Liver (tissue), 9 donors: Measurements from ENCODE around the gene B3GAT3. TPM values are rescaled to one million over a fixed set of nuclear protein-coding genes. Genes with fewer than 3 reads are reported as not detected.

ENCODE experiments used
- DNase-seq: peaks from one replicate; pipeline ENCODE4 v3.0.0-alpha.2; 2017; ENCODE audit warnings: low spot score
- H3K27ac ChIP-seq, 2 donors: one replicate each; pipeline ENCODE4 v1.7.0; 2013; ENCODE audit warnings: inconsistent platforms in 2 of 2, low read length in 2 of 2, control low read depth in 1 of 2, low read depth in 1 of 2, mild to moderate bottlenecking in 1 of 2
- H3K27me3 ChIP-seq, 4 donors: one replicate each; pipeline versions ENCODE4 v1.6.1 to v1.7.0; 2013; ENCODE audit warnings: low read length in 3 of 4, inconsistent platforms in 1 of 4, mild to moderate bottlenecking in 1 of 4, moderate library complexity in 1 of 4; ENCODE audit not compliant: control insufficient read depth in 4 of 4, insufficient read depth in 4 of 4
- H3K36me3 ChIP-seq, 4 donors: one replicate each; pipeline versions ENCODE4 v1.6.1 to v1.7.0; 2013; ENCODE audit warnings: low read length in 3 of 4, mild to moderate bottlenecking in 3 of 4, low read depth in 1 of 4, moderate library complexity in 1 of 4; ENCODE audit not compliant: control insufficient read depth in 4 of 4, insufficient read depth in 3 of 4
- H3K4me1 ChIP-seq, 4 donors: one replicate each; pipeline versions ENCODE4 v1.6.1 to v1.7.0; 2013; ENCODE audit warnings: low read length in 3 of 4, mild to moderate bottlenecking in 3 of 4, moderate library complexity in 1 of 4; ENCODE audit not compliant: control insufficient read depth in 4 of 4, insufficient read depth in 4 of 4
- H3K4me3 ChIP-seq, 3 donors: one replicate each; pipeline versions ENCODE4 v1.6.1 to v1.7.0; 2013; ENCODE audit warnings: low read length in 3 of 3, control low read depth in 1 of 3, low read depth in 1 of 3, mild to moderate bottlenecking in 1 of 3
- H3K9ac ChIP-seq, 2 donors: one replicate each; pipeline ENCODE4 v1.7.0; 2013; ENCODE audit warnings: low read length in 2 of 2, mild to moderate bottlenecking in 2 of 2, moderate library complexity in 2 of 2, control low read depth in 1 of 2, low read depth in 1 of 2
- H3K9me3 ChIP-seq, 4 donors: one replicate each; pipeline versions ENCODE4 v1.6.1 to v1.7.0; 2013; ENCODE audit warnings: low read length in 3 of 4; ENCODE audit not compliant: control insufficient read depth in 4 of 4
- ATF3 ChIP-seq: IDR thresholded peaks from 2 replicates; pipeline ENCODE4 v1.6.1; 2016; ENCODE audit warnings: antibody characterized with exemption
- CTCF ChIP-seq: fragments of 150-350 bp; IDR thresholded peaks from 2 replicates; pipeline ENCODE4 v1.5.1; 2017; ENCODE audit warnings: improper control_type of control experiment, low read depth, low read length; ENCODE audit not compliant: missing input control
- FOXA1 ChIP-seq: IDR thresholded peaks from 2 replicates; pipeline ENCODE4 v1.6.1; 2016; ENCODE audit warnings: antibody characterized with exemption
- FOXA2 ChIP-seq: IDR thresholded peaks from 2 replicates; pipeline ENCODE4 v1.6.1; 2016; ENCODE audit warnings: antibody characterized with exemption
- GABPA ChIP-seq, 2 donors: IDR thresholded peaks in 1 of 2; conservative IDR thresholded peaks in 1 of 2; 2 replicates each; pipeline ENCODE4 v1.6.1; 2016; ENCODE audit warnings: antibody characterized with exemption in 2 of 2, mild to moderate bottlenecking in 1 of 2, moderate library complexity in 1 of 2
- HNF4A ChIP-seq, 2 donors: conservative IDR thresholded peaks; 2 replicates each; pipeline ENCODE4 v1.6.1; 2016; ENCODE audit warnings: antibody characterized with exemption in 2 of 2, mild to moderate bottlenecking in 2 of 2
- HNF4G ChIP-seq: IDR thresholded peaks from 2 replicates; pipeline ENCODE4 v1.6.1; 2016; ENCODE audit warnings: antibody characterized with exemption
- JUND ChIP-seq, 2 donors: IDR thresholded peaks; 2 replicates each; pipeline ENCODE4 v1.6.1; 2016; ENCODE audit warnings: antibody characterized with exemption in 2 of 2
- REST ChIP-seq: IDR thresholded peaks from 2 replicates; pipeline ENCODE4 v1.6.1; 2016; ENCODE audit warnings: antibody characterized with exemption, mild to moderate bottlenecking
- RXRA ChIP-seq, 2 donors: IDR thresholded peaks; 2 replicates each; pipeline ENCODE4 v1.6.1; 2017 to 2018; ENCODE audit warnings: antibody characterized with exemption in 2 of 2, mild to moderate bottlenecking in 1 of 2
- SP1 ChIP-seq: IDR thresholded peaks from 2 replicates; pipeline ENCODE4 v1.6.1; 2018; ENCODE audit warnings: antibody characterized with exemption, mild to moderate bottlenecking
- TAF1 ChIP-seq: conservative IDR thresholded peaks from 2 replicates; pipeline ENCODE4 v1.6.1; 2016; ENCODE audit warnings: antibody characterized with exemption, mild to moderate bottlenecking
- YY1 ChIP-seq: IDR thresholded peaks from 2 replicates; pipeline ENCODE4 v1.6.1; 2016; ENCODE audit warnings: antibody characterized with exemption, mild to moderate bottlenecking
- WGBS: extraction: QIAGEN DNeasy Blood & Tissue Kit; methylation state at CpG from one replicate; pipeline ENCODE4 v1.1.7; 2013; 5-methylcytosine and 5-hydroxymethylcytosine counted together
- polyA plus RNA-seq, 2 donors: library from polyadenylated mRNA; stranded (reverse) in 1 of 2; unstranded in 1 of 2; fragments of 200-250 nt in 1 of 2; fragments of >200 nt in 1 of 2; fragmentation: Nextera tagmentation in 1 of 2; extraction: Ambion mirVana in 1 of 2; gene quantifications; one replicate each; pipeline versions ENCODE4 v1.2.1 to v1.2.3, GENCODE V29; 2013 to 2015
- total RNA-seq, 2 donors: library from RNA; depleted of rRNA; stranded (reverse); fragments of >200 nt; gene quantifications; one replicate each; pipeline ENCODE4 v1.2.3, GENCODE V29; 2014
- donor health status: healthy.
- donor health status: healthy.
- donor health status: healthy.
- donor health status: healthy.
- donor health status: healthy.

B3GAT3 gene
- total and polyA plus RNA-seq, 4 donors = 13.1 to 29.2 (median 17.8) TPM

GRCh38 chr11:62666259-62666926 lies 44.6 kb upstream of the B3GAT3 start:
- no peaks in the 10 kb centered on the region for H3K9me3 ChIP-seq
- H3K4me1 ChIP-seq = peaks cover 15 to 45% (median 32%) of the 10 kb centered on the region in 4 donors
- TF ChIP-seq TAF1 (no peak), FOXA1 (no peak), JUND (IDR thresholded peaks at IDR 0.05) (no peak), YY1 (no peak), SP1 (no peak), GABPA (IDR thresholded peaks at IDR 0.05 in 1 of 2, conservative IDR thresholded peaks at IDR 0.05 in 1 of 2) (no peak), ATF3 (no peak), FOXA2 (no peak), HNF4A (conservative IDR thresholded peaks at IDR 0.05) (no peak), HNF4G (no peak), REST (no peak), RXRA (IDR thresholded peaks at IDR 0.05) (no peak), CTCF (no peak)
- peak overlapping the region; percentile 85 to 89 for H3K27ac ChIP-seq
- peak overlapping the region; percentile 24 to 90 for H3K9ac ChIP-seq
- peaks cover 3 to 10% (median 6%) of the 10 kb centered on the region in 4 donors for H3K36me3 ChIP-seq
- H3K4me3 ChIP-seq = peak overlapping the region; percentile 82 to 97 (median 96)
- no peaks in the 10 kb centered on the region for H3K27me3 ChIP-seq
- 67% methylated on average over 16 of the region's 16 CpGs for WGBS
- no peak for DNase-seq

- TF ChIP-seq HNF4G = no peak
- no peak for TF ChIP-seq SP1
- no peak for TF ChIP-seq HNF4A (conservative IDR thresholded peaks at IDR 0.05)
- Histone ChIP-seq H3K4me1 (peaks cover 13 to 38% (median 29%) of the 10 kb centered on the region in 4 donors), H3K27me3 (no peaks in the 10 kb centered on the region), H3K9ac (peak overlapping the region; percentile 68 to 90), H3K36me3 (peaks cover 3 to 10% (median 6%) of the 10 kb centered on the region in 4 donors), H3K9me3 (no peaks in the 10 kb centered on the region), H3K27ac (peak overlapping the region; percentile 85 to 89), H3K4me3 (peak overlapping the region; percentile 82 to 97 (median 96))
- 5% methylated on average over 39 of the region's 39 CpGs for WGBS
- no peak for DNase-seq
Measured at GRCh38 chr11:62665599-62666258, 43.9 kb upstream of the B3GAT3 start.
